A549 (cell line): ENCODE data around the gene SLC29A4. TPM values are rescaled to one million over a fixed set of nuclear protein-coding genes. Genes with fewer than 3 reads are reported as not detected.
A peak's percentile ranks its signal among the peaks of the same experiment; 100 is the strongest.

Experiments used
- ATAC-seq, 2 experiments: fragments of 200-7000 bp in 1 of 2; fragments of >200 bp in 1 of 2; cut with Nextera tagmentation in 1 of 2; cut with Tn5 transposase in 1 of 2; 3 replicates each; pipeline versions ENCODE4 v1.8.0 to v1.9.1; 2018 to 2020; ENCODE audit warnings: mild to moderate bottlenecking in 1 of 2, moderate library complexity in 1 of 2
- CTCF ChIA-PET: fragments of 300-600 bp; sonication (Branson Sonifier 250); formaldehyde crosslinking; extraction: SDS; loops from one replicate; lab custom pipeline; 2021; ENCODE audit warnings: antibody characterized with exemption, inconsistent platforms; lab: Yijun Ruan, JAX
- POLR2A ChIA-PET: fragments of 350-600 bp; formaldehyde crosslinking; extraction: SDS; loops from one replicate; lab custom pipeline; 2021; ENCODE audit warnings: antibody characterized with exemption, inconsistent platforms; lab: Yijun Ruan, JAX
- DNase-seq, 2 experiments: peaks; one replicate each; pipeline versions ENCODE4 v3.0.0 to v3.0.0-alpha.2; 2011 to 2016; ENCODE audit warnings: low read depth in 1 of 2, low spot score in 1 of 2
- FAIRE-seq: peaks from 2 replicates; lab custom pipeline; 2011; peaks lifted over from hg19 to GRCh38; lab: Jason Lieb, UNC
- H3K27ac ChIP-seq, 2 experiments: fragments of >200 bp; sonication (Bioruptor Twin); formaldehyde crosslinking; 3 replicates each; pipeline ENCODE4 v1.5.1; 2016 to 2017
- H3K4me1 ChIP-seq: fragments of >200 bp; sonication (Bioruptor Twin); formaldehyde crosslinking; 3 replicates; pipeline ENCODE4 v1.6.1; 2016
- H3K4me2 ChIP-seq: fragments of >200 bp; sonication (Bioruptor Twin); formaldehyde crosslinking; 3 replicates; pipeline ENCODE4 v1.6.1; 2016
- H3K4me3 ChIP-seq: fragments of >200 bp; sonication (Bioruptor Twin); formaldehyde crosslinking; 3 replicates; pipeline ENCODE4 v1.5.1; 2016
- H3K9me3 ChIP-seq: fragments of >200 bp; sonication (Bioruptor Twin); formaldehyde crosslinking; 3 replicates; pipeline ENCODE4 v1.6.1; 2016
- BHLHE40 ChIP-seq: IDR thresholded peaks from 2 replicates; pipeline ENCODE4 v1.6.1; 2012; ENCODE audit warnings: low read depth, low read length, inconsistent platforms
- CEBPB ChIP-seq, 2 experiments: fragments of >200 bp in 1 of 2; sonication (Bioruptor Twin) in 1 of 2; formaldehyde crosslinking in 1 of 2; IDR thresholded peaks; 2 replicates each; pipeline ENCODE4 v1.6.1; 2012 to 2016
- CHD2 ChIP-seq: fragments of 150-350 bp; IDR thresholded peaks from 2 replicates; pipeline ENCODE4 v1.6.1; 2014; ENCODE audit warnings: low read length; ENCODE audit not compliant: partially characterized antibody
- EHF ChIP-seq: fragments of 250-450 bp; sonication (Bioruptor Pico); IDR thresholded peaks from 2 replicates; pipeline ENCODE4 v1.5.0; 2020; ENCODE audit warnings: mild to moderate bottlenecking
- EHMT2 ChIP-seq: fragments of 200-600 bp; sonication (generic); IDR thresholded peaks from 2 replicates; pipeline ENCODE4 v1.6.1; 2016; ENCODE audit warnings: antibody characterized with exemption, low read depth, mild to moderate bottlenecking, moderate library complexity
- FOSL2 ChIP-seq, 2 experiments: fragments of 450-650 bp in 1 of 2; fragments of >200 bp in 1 of 2; sonication (Bioruptor Twin) in 1 of 2; formaldehyde crosslinking; IDR thresholded peaks; 2 replicates each; pipeline versions ENCODE4 v1.5.0 to v1.6.1; 2016 to 2020; ENCODE audit warnings: mild to moderate bottlenecking in 1 of 2, moderate library complexity in 1 of 2
- FOXS1 ChIP-seq: fragments of 250-450 bp; sonication (Bioruptor Pico); IDR thresholded peaks from 2 replicates; pipeline ENCODE4 v1.5.0; 2020; ENCODE audit warnings: mild to moderate bottlenecking, moderate library complexity
- HOXB5 ChIP-seq: fragments of 250-450 bp; sonication (Bioruptor Pico); IDR thresholded peaks from 2 replicates; pipeline ENCODE4 v1.5.0; 2020; ENCODE audit warnings: mild to moderate bottlenecking, moderate library complexity
- KDM1A ChIP-seq: fragments of 200-600 bp; sonication (generic); IDR thresholded peaks from 2 replicates; pipeline ENCODE4 v1.6.1; 2016; ENCODE audit warnings: low read depth, mild to moderate bottlenecking
- KDM5A ChIP-seq: fragments of 200-600 bp; sonication (generic); IDR thresholded peaks from 2 replicates; pipeline ENCODE4 v1.6.1; 2016; ENCODE audit warnings: antibody characterized with exemption, mild to moderate bottlenecking
- MYC ChIP-seq: IDR thresholded peaks from 2 replicates; pipeline ENCODE4 v1.6.1; 2012; ENCODE audit warnings: mild to moderate bottlenecking, inconsistent platforms, low read length, improper control_type of control experiment, borderline replicate concordance
- NFE2L2 ChIP-seq: fragments of 150-350 bp; conservative IDR thresholded peaks from 2 replicates; pipeline ENCODE4 v1.6.1; 2014; ENCODE audit warnings: low read length
- NPAS2 ChIP-seq: fragments of 250-450 bp; sonication (Bioruptor Pico); IDR thresholded peaks from 2 replicates; pipeline ENCODE4 v1.8.0; 2022; ENCODE audit warnings: mild to moderate bottlenecking, moderate library complexity, borderline replicate concordance
- RARB ChIP-seq: fragments of 250-450 bp; sonication (Bioruptor Pico); IDR thresholded peaks from 2 replicates; pipeline ENCODE4 v1.8.0; 2021; ENCODE audit warnings: mild to moderate bottlenecking, moderate library complexity
- RNF2 ChIP-seq: fragments of 200-600 bp; sonication (generic); IDR thresholded peaks from 2 replicates; pipeline ENCODE4 v1.6.1; 2016; ENCODE audit warnings: low read depth, mild to moderate bottlenecking, antibody characterized with exemption, moderate library complexity, borderline replicate concordance
- SREBF2 ChIP-seq: fragments of 450-650 bp; IDR thresholded peaks from 2 replicates; pipeline ENCODE4 v1.6.1; 2014; ENCODE audit warnings: mild to moderate bottlenecking, moderate library complexity
- ZFP36 ChIP-seq: fragments of 450-650 bp; IDR thresholded peaks from 2 replicates; pipeline ENCODE4 v1.6.1; 2014; ENCODE audit warnings: borderline replicate concordance; ENCODE audit not compliant: partially characterized antibody
- ZNF302 ChIP-seq: fragments of 250-450 bp; sonication (Bioruptor Pico); IDR thresholded peaks from 2 replicates; pipeline ENCODE4 v1.9.0; 2021; ENCODE audit warnings: inconsistent platforms, mild to moderate bottlenecking, moderate library complexity
- WGBS: methylation state at CpG from one replicate; pipeline ENCODE4 v1.1.6; 2017; ENCODE audit errors: missing lambda C conversion rate; 5-methylcytosine and 5-hydroxymethylcytosine counted together
- polyA minus RNA-seq: library from RNA; depleted of rRNA, polyadenylated mRNA; stranded (reverse); fragments of >200 nt; gene quantifications from 2 replicates; pipeline ENCODE4 v1.2.3, GENCODE V29; 2011; rRNA and poly(A)+ RNA removed
- polyA plus RNA-seq, 4 experiments: library from polyadenylated mRNA; depleted of rRNA in 3 of 4; stranded (reverse); fragments of >200 nt; fragmentation: RNase III in 1 of 4; extraction: RNeasy Plus Mini Kit Qiagen cat#74134 plus additional on column Dnase treatment in 1 of 4; gene quantifications; 2 replicates in 3 of 4; 3 replicates in 1 of 4; pipeline ENCODE4 v1.2.3, GENCODE V29; 2011 to 2017
- TF ChIP-seq, protein P1 (sequence below): fragments of 250-450 bp; sonication (Bioruptor Pico); IDR thresholded peaks from 2 replicates; pipeline ENCODE4 v1.5.0; 2021; ENCODE audit warnings: mild to moderate bottlenecking, moderate library complexity, borderline replicate concordance
- TF ChIP-seq, protein P2 (sequence below): fragments of >200 bp; sonication (Bioruptor Twin); formaldehyde crosslinking; IDR thresholded peaks from 3 replicates; pipeline ENCODE4 v1.6.1; 2016
- TF ChIP-seq, protein P3 (sequence below): fragments of 200-600 bp; sonication (generic); IDR thresholded peaks from 2 replicates; pipeline ENCODE4 v1.6.1; 2016; ENCODE audit warnings: antibody characterized with exemption, mild to moderate bottlenecking, moderate library complexity

SLC29A4 gene, protein sequence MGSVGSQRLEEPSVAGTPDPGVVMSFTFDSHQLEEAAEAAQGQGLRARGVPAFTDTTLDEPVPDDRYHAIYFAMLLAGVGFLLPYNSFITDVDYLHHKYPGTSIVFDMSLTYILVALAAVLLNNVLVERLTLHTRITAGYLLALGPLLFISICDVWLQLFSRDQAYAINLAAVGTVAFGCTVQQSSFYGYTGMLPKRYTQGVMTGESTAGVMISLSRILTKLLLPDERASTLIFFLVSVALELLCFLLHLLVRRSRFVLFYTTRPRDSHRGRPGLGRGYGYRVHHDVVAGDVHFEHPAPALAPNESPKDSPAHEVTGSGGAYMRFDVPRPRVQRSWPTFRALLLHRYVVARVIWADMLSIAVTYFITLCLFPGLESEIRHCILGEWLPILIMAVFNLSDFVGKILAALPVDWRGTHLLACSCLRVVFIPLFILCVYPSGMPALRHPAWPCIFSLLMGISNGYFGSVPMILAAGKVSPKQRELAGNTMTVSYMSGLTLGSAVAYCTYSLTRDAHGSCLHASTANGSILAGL
- polyA plus RNA-seq (2011; rRNA removed) (11.5 and 17.4 TPM in 2 replicates), polyA plus RNA-seq (2017; fragmentation: RNase III; extraction: RNeasy Plus Mini Kit Qiagen cat#74134 plus additional on column Dnase treatment) (10.3 to 14.8 TPM (median 12.6 TPM) in 3 replicates), polyA minus RNA-seq (31.9 and 50.7 TPM in 2 replicates)
- polyA plus RNA-seq (2012; cell fraction: cytosol; rRNA removed), result 10.8 and 21.0 TPM in 2 replicates
- polyA plus RNA-seq (2012; cell fraction: nucleus; rRNA removed), result 25.8 and 36.3 TPM in 2 replicates

DNA sequence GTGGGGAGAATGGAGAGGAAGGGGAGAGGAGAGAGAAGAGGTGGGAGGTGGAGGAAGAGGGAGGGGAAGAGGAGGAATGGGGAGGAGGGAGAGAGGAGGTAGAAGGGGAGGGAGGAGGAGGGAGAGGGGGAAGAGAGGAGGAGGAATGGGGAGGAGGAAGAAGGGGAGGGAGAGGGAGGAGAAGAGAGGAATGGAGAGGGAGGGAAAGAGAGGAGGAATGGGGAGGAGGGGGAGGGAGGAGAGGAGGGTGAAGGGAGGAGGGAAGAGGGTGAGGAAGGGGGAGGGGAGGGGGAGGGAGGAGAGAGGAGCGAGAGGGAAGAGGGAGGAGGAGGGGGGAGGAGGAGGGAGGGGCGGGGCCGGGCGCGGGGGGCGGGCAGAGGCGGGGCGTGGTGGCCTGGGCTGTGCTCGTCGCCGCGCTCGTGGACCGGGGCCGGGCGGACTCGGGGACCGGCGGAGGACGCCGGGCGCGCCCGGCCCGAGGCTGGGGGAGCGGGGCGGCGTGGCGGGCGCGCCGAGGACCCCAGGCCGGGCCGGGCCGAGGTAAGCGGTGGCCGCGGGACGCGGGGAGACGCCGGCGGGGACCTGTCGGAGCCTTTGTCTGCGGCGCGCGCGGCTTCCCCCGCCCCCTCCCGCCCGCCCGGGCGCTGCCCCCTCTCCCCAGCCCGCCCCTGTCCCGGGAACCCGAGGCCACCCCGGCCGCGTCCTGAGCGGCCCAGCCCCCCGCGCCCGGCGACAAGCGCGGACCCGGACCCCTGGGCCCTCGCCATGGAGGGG lies at the start of gene SLC29A4:
TSS of gene SLC29A4 (plus strand) at position 401 of the 774 bp plus-strand sequence. CDS start 4,874 bp downstream, outside the sequence.
- TF ChIP-seq RNF2 (no peak), HOXB5 (no peak), ZNF302 (CRISPR knock-in tag) (no peak), KDM1A (no peak), MYC (no peak), ZFP36 (no peak), RARB (no peak)

DNA sequence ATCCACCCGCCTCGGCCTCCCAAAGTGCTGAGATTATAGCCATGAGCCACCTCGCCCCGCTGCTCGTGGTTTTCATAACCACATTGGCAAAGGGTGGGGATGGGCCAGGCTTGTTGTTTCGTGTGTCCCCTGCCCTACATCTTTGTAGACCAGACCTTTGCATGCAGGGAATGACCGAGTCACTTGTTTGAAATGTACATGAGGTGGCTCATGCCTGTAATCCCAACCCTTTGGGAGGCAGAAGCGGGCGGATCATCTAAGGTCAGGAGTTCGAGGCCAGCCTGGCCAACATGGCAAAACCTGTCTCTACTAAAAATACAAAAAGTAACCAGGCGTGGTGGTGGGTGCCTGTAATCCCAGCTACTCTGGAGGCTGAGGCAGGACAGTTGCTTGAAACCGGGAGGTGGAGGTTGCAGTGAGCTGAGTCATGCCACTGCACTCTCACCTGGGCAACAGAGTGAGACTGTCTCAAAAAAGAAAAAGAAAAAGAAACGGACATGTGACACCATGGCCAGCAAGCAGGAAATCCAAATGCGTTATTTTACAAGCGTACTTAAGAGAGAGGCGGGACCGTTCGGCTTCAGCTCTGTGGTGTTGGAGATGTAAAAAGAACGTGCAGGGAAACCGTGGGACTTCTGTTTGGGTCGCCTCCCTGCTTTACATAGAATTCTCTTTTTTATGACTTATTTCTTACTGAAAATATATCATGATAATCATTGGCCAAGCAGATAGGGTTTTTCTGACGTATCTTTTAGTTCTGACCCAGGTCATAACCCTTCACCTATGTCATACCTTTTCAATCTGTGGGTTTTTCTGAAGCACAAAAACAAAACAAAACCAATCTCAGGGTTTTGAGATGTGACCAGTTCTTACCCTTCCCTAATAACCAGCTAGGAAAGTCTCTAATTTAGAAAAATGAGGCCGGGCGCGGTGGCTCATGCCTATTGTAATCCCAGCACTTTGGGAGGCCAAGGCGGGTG lies 47.6 kb upstream of the SLC29A4 start:
- Histone ChIP-seq H3K27ac (no peak overlapping the region), H3K4me2 (no peak overlapping the region), H3K9me3 (no peaks in the 10 kb centered on the region), H3K4me1 (no peaks in the 10 kb centered on the region), H3K4me3 (no peak overlapping the region)
- ATAC-seq (no peak), DNase-seq (no peak), FAIRE-seq (no peak)
- 85% methylated on average over 26 of the region's 26 CpGs for WGBS
- TF ChIP-seq RARB, result no peak
- no peak for TF ChIP-seq EHF (CRISPR knock-in tag)
- TF ChIP-seq MYC, result no peak
- TF ChIP-seq CEBPB (IDR thresholded peaks at IDR 0.05), result no peak
- TF ChIP-seq, protein P1, sequence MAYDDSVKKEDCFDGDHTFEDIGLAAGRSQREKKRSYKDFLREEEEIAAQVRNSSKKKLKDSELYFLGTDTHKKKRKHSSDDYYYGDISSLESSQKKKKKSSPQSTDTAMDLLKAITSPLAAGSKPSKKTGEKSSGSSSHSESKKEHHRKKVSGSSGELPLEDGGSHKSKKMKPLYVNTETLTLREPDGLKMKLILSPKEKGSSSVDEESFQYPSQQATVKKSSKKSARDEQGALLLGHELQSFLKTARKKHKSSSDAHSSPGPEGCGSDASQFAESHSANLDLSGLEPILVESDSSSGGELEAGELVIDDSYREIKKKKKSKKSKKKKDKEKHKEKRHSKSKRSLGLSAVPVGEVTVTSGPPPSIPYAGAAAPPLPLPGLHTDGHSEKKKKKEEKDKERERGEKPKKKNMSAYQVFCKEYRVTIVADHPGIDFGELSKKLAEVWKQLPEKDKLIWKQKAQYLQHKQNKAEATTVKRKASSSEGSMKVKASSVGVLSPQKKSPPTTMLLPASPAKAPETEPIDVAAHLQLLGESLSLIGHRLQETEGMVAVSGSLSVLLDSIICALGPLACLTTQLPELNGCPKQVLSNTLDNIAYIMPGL (CRISPR knock-in tag), result no peak
- no peak for TF ChIP-seq NFE2L2
- no peak for TF ChIP-seq HOXB5
- no peak for TF ChIP-seq EHMT2
- TF ChIP-seq KDM5A, result no peak
- TF ChIP-seq, protein P2, sequence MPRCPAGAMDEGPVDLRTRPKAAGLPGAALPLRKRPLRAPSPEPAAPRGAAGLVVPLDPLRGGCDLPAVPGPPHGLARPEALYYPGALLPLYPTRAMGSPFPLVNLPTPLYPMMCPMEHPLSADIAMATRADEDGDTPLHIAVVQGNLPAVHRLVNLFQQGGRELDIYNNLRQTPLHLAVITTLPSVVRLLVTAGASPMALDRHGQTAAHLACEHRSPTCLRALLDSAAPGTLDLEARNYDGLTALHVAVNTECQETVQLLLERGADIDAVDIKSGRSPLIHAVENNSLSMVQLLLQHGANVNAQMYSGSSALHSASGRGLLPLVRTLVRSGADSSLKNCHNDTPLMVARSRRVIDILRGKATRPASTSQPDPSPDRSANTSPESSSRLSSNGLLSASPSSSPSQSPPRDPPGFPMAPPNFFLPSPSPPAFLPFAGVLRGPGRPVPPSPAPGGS, result no peak
- TF ChIP-seq NPAS2, result no peak
- no peak for TF ChIP-seq FOXS1 (CRISPR knock-in tag)
- no peak for TF ChIP-seq SREBF2
- TF ChIP-seq BHLHE40, result no peak
- TF ChIP-seq, protein P3, sequence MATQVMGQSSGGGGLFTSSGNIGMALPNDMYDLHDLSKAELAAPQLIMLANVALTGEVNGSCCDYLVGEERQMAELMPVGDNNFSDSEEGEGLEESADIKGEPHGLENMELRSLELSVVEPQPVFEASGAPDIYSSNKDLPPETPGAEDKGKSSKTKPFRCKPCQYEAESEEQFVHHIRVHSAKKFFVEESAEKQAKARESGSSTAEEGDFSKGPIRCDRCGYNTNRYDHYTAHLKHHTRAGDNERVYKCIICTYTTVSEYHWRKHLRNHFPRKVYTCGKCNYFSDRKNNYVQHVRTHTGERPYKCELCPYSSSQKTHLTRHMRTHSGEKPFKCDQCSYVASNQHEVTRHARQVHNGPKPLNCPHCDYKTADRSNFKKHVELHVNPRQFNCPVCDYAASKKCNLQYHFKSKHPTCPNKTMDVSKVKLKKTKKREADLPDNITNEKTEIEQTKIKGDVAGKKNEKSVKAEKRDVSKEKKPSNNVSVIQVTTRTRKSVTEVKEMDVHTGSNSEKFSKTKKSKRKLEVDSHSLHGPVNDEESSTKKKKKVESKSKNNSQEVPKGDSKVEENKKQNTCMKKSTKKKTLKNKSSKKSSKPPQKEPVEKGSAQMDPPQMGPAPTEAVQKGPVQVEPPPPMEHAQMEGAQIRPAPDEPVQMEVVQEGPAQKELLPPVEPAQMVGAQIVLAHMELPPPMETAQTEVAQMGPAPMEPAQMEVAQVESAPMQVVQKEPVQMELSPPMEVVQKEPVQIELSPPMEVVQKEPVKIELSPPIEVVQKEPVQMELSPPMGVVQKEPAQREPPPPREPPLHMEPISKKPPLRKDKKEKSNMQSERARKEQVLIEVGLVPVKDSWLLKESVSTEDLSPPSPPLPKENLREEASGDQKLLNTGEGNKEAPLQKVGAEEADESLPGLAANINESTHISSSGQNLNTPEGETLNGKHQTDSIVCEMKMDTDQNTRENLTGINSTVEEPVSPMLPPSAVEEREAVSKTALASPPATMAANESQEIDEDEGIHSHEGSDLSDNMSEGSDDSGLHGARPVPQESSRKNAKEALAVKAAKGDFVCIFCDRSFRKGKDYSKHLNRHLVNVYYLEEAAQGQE, result no peak
- TF ChIP-seq CHD2, result no peak
- no peak for TF ChIP-seq RNF2
- no peak for TF ChIP-seq FOSL2 (IDR thresholded peaks at IDR 0.05)
- TF ChIP-seq FOSL2 (CRISPR knock-in tag; IDR thresholded peaks at IDR 0.05), result no peak
- POLR2A ChIA-PET, result no interaction called here
- CTCF ChIA-PET, result interaction anchor here (0.6 to 1.2 kb wide), 3 partner anchors 9 to 44 kb away, joined by 3 to 5 read pairs (median 4); no protein-coding TSS in a partner anchor

More for the DNA sequence above, at the start of gene SLC29A4:
- Histone ChIP-seq H3K4me2 (peak within 1 kb of the TSS; percentile 99), H3K9me3 (no peaks in the 10 kb centered on the region), H3K4me1 (peaks cover 17% of the 10 kb centered on the region), H3K27ac (peak within 1 kb of the TSS; percentile 72 to 96), H3K4me3 (peak within 1 kb of the TSS; percentile 74)
- WGBS, result no CpG with 5 or more reads among the region's 69 CpGs
- ATAC-seq (peak; percentile 24 to 36; a peak in 5 of 6 replicates), DNase-seq (peak in 1 of 2 experiments; percentile 48), FAIRE-seq (no peak)
- ChIA-PET CTCF (no interaction called here), POLR2A (no interaction called here)
